HG02970 (cell line): ENCODE measurements around the gene SYNE1.

Experiments used
- ATAC-seq: cut with Tn5 transposase; IDR thresholded peaks from one replicate; pipeline ENCODE4 v1.9.1; 2021; ENCODE audit warnings: mild to moderate bottlenecking, moderate library complexity, moderate number of reproducible peaks; ENCODE audit not compliant: unreplicated experiment, low FRiP score

Gene SYNE1

DNA sequence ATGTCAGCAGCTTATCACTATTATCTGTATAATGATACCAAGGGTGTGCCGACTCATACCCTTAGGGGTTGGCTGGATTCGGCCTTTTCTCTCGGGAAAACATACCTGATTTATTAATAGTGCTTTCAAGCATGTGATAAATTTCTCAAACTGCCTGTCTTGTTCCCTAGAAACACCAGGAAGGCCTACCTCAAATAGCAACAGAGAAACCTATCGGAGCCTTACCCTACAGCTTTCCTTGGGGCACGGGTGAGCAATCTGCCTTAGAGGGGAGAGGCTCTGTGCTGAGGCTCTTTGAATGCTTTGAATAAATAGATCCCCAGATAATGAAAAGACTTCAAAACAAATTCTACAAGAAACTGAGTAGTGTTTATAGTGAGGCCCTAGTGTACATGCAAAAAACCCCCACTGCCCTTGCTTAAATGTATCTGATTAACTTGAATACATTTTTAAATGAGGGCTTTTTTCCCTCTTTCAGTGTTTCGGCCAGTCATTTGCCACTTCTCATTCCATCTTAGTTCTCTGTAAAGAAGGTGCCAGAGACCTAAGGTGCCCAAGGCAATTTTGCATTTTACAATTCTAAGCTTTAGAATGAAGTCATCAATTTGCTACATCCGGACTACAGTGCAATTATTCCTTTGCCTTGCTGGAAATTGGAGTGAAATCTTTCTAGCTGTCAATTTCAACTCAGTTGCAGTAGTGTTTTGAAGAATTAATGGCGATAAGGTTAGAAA lies 509.6 kb downstream of the SYNE1 start:
- no peak for ATAC-seq

DNA sequence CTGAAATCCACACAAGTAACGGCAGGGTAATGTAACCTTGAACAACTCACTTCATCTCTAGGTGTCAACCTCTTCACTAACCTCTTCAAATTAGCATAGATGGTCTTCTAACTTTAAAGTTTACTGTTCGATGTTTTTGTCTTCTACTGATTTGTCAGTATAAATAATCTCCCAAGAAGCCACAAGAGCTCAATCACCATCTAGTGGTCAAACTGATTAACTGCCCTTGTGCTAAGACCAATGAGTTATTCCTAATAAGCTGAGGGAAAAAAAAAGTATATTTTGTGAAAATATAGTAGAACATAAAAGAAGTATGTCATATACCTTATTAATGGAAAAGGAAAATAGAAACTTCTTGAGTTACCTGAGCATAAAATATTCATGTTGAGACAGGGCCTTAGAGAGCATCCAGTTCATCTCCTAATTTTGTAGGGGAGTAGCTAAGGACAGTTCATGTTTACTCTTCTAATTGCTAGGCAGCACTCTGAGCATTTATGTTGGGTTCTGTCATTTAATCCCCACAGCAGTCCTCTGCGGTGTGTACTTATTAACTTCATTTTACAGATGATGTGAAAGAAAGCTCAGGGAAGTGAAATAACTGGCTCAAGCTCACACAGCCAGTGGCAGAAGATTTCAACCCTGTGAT lies 512.6 kb downstream of the SYNE1 start:
- no peak for ATAC-seq

DNA sequence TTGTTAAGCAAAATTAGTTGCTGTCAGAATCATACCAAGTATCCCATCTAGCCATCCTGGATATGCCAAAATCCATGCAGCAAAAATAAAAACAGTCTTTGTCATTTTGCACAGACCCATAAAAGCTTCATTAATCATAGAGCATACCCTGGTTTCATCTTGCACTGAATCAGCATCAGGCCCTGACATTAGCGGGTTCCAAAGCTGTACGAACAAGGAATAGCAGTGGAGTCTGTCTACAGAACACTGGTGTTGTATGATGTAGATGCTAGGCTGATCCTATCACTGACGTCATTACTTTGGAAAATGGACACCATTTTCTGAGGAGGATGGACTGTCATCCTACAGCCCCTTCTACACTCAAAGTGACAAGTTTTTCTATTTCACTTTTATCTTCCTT lies 514.1 kb downstream of the SYNE1 start:
- ATAC-seq: no peak

DNA sequence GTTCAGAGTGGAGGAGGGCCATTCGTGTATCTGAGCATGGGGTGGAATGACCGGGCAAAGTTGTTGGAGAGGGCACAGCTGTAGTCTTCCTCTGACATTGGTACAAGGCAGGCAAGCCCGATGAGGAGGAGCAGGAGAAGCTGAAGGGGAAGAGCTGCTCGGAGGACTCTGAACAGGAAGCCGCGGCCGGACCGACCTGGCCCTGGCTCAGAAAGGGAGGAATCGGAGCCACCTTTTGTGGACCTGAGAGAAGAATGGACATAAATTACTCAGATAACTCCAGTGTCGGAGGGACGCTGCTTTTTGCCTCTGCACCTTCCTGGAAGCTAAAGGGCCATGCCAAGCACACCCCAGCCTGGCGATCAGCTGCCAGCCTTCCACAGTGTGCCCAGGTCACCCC lies 514.7 kb downstream of the SYNE1 start:
- no peak for ATAC-seq

DNA sequence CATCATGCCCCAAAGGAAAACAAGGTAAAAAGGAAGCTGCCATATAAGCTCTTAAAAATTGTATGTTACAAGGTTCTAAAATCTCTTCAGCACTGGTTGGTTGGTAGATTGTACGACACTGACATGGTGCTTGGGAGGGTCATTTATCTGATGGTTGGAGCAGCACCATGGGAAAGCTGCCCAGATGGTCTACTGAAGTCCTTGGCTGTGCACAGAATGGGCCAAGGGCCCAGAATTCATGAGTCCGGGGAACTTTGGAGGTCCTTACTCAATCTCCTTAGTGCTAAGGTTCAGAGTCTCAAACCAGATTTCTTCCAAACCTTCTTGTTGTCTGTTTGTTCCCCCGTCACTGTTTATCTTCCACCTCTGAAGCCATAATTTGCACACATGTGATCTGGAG lies 515.3 kb downstream of the SYNE1 start:
- no peak for ATAC-seq

DNA sequence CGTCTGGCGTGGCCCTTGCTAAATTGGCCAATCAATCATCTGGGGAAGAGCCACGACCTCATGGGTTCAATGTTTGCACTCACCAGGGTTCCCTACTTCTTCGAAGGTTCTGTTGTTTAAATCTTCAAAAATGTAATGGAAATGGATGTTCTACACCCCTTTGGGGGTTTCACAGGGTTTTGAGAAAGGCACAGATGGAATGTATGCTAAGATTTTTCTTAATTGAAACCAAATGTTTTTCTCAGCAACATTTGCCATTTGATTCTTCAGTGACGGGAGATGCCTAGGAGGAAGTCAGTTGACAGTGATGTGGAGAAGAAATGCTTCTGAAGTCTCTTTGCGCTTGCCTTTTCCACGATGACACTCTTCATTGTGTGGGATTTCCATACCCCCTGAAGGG lies 517.3 kb downstream of the SYNE1 start:
- no peak for ATAC-seq

DNA sequence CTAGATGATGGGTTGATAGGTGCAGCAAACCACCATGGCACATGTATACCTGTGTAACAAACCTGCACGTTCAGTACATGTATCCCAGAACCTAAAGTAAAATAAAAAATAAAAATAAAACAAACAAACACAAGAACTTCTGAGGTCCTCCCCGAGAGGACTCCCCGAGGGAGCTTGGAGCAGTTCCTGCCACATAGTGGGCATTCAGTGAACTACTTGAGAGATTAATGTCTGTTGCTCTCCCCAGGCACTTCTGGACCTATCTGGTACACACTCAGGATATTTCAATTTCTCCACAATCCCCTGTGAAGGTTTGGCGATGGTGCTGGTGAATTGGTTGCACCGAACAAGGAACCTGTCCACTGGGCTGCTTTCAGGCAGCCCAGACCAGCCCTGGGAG lies 518.5 kb downstream of the SYNE1 start:
- ATAC-seq: no peak

DNA sequence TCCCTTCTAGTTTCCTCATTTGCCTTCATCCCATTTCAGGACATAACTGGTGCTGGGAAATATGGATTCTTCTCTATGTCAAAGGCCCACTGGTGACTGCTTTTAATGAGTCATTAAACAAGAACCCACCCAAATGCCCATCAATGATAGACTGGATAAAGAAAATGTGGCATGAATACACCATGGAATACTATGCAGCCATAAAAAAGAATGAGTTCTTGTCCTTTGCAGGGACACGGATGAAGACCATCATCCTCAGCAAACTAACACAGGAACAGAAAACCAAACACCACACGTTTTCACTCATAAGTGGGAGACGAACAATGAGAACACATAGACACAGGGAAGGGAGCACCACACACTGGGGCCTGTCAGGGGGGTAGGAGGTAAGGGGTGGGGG lies 518.9 kb downstream of the SYNE1 start:
- no peak for ATAC-seq

DNA sequence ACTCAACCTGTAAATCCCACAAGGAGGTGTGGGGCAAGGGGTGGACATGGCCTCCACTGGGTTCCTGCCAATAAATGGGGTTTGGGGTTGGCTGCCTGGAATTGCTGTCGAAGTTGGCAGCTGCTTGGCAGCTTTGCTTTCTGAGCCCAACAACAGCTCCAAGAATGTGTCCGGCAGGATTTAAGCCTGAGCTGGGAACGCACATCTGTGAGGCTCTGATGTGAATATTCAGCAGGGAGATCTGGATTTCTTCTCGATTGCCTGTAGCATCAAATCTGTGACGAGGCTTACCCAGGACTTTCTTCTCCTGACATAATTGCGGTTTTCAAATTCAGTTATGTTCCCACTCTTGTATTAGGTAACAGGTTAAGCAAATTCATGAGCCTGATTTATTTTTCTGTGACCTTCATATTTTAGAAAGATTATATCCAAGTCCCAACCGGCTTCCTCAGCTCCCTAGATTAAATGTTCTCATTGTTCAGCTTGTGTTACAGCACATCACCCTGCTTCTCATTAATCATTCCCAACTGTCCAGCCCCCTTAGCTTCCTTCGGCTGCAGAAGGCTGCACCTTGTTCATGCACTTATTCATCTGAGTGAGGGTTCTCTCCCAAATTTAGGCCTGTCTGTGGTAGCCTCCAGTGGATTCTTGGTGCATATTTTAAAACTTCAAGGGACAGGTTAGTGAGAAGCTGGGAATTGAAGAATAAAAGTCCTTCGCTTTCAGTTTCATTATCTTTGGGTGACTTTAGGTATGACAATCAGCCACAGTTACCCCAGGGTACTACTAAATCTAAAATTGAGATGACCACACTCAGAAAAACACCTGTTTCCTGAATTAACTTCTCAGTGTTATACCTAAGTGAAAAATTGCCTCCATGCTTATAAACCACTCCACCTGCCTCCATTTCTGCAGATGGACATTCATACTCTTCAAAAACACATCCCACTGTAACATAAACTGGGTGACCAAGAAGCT lies 519.7 kb downstream of the SYNE1 start:
- no peak for ATAC-seq

DNA sequence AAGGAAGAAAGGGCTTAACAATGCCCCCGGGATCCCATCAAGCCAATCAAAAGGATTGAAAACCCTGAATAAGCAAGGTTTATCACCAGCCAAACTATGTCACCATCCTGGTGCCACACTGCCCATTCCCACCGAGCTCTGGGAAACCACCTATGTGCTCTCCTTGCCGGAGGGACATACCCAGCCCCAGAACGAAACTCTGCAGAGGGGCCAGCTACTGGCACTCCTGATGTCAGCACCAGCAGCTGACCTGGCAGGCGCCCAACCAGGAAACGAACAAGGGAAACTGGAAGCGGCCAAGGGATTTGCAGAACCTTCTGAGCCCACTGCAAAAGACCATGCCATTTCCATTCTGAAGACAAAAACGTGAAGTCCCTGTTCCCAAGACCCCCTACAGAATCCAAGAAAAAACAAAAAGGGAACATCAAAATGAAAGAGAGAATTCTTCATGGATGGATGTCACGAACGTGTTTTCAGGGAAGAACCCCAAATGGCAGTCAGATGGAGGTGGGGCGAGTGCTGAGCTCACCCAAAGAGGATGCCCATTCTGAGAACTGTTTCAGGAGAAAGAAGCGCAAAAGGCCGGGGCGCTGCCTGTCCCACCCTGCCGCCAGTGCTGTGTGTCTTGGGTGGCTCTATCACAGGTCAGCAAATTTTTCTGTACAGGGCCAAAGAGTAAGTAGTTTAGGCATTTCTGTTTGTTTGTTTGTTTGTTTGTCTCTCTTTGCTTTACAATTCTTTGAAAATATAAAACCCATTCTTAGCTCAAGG lies 524.5 kb downstream of the SYNE1 start:
- no peak for ATAC-seq

DNA sequence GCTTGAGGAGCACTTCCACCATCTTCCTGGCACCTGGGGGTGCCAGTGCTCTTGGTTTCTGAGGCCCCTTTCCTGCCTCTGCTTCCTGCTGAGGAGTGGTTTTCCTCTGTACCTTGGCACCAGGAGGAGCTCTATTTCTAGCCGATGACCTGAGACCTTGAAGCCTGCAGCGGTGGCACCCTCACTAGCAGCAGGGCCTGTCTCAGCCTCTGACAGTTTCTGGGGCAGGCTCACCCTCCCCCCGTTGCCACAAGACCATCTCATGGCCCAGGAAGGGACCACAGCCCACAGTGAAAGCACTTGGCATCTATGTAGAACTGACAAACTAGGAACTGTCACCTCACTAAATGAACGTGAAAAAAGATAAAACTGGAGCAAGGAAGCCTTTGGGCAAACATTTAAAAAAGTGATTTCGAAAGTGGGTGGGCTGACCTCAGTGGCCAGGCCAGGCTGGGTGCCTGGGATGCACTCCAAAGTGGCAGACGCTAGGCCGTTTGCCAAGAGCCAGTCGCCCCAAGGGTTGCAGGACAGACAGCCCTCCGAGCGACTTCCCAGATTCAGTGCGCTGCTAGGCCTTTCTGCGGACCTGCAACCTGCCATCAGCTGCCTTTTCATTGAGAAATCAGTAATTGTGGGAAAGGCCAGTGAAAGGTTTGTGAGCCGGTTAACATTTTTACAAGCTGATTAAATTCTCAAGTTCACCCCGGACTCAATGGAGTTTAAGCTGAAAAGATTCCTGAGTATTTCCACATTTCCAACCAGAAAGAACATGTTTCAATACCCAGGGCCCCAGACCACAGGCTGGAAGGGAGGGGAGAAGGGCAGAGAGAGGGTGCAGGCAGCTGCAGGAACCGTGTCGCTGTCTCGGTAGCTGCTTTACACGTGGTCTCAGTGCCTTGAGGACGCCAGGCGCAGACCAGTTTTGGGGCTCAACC lies 526.0 kb downstream of the SYNE1 start:
- no peak for ATAC-seq

DNA sequence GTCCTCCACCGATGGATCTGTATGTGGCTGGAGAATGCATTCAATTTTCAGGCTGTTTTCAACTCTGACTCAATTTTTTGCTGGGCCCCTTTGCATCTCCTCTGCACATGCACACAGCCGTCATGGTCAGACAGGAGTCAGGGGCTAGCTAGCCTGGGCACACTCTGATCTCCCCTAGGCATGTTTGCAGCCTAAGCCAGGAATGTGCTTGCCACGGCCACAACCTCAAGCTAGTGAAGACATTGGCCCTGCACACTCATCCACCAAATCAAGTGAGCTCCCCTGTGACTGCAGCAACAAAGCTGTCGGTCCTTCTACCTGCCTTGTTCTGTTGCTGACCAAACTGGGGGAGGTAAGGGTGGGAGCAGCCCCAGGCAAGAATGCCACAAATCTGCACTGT lies 529.2 kb downstream of the SYNE1 start:
- ATAC-seq: no peak

DNA sequence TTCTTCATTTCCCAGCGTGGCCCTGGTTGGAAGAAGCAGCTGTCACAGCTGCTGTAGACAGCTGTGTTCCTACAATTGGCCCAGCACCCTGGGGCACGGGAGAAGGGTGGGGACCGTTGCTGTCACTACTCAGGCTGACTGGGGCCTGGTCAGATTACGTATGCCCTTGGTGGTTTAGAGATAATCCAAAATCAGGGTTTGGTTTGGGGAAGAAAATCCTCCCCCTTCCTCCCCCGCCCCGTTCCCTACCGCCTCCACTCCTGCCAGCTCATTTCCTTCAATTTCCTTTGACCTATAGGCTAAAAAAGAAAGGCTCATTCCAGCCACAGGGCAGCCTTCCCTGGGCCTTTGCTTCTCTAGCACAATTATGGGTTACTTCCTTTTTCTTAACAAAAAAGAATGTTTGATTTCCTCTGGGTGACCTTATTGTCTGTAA lies 537.0 kb downstream of the SYNE1 start:
- no peak for ATAC-seq

DNA sequence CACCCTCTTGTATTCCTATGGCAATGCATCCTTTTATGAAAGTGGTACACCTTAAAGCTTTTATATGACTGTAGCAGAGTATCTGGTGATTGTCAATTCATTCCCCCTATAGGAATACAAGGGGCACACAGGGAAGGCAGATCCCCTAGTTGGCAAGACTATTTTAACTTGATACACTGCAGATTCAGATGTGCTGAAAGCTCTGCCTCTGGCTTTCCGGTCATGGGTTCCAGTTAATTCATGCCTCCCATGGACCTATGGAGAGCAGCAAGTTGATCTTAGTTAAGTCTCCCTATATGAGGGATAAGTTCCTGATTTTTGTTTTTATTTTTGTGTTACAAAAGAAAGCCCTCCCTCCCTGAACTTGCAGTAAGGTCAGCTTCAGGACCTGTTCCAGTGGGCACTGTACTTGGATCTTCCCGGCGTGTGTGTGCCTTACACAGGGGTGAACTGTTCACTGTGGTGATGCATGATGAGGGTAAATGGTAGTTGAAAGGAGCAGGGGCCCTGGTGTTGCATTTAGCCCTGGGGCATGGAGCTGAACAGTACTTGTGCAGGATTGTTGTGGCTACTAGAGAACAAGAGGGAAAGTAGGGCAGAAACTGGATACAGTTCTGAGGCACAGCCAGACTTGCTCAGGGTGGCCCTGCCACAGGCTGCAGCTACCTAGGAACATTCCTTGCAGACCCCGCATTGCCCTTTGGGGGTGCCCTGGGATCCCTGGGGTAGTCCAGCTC lies 537.5 kb downstream of the SYNE1 start:
- no peak for ATAC-seq

DNA sequence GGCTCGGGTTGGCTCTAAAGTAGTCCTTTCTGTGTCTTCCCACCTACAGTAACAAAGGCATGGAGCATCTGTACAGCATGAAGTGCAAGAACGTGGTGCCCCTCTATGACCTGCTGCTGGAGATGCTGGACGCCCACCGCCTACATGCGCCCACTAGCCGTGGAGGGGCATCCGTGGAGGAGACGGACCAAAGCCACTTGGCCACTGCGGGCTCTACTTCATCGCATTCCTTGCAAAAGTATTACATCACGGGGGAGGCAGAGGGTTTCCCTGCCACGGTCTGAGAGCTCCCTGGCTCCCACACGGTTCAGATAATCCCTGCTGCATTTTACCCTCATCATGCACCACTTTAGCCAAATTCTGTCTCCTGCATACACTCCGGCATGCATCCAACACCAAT lies 538.5 kb downstream of the SYNE1 start:
- no peak for ATAC-seq

DNA sequence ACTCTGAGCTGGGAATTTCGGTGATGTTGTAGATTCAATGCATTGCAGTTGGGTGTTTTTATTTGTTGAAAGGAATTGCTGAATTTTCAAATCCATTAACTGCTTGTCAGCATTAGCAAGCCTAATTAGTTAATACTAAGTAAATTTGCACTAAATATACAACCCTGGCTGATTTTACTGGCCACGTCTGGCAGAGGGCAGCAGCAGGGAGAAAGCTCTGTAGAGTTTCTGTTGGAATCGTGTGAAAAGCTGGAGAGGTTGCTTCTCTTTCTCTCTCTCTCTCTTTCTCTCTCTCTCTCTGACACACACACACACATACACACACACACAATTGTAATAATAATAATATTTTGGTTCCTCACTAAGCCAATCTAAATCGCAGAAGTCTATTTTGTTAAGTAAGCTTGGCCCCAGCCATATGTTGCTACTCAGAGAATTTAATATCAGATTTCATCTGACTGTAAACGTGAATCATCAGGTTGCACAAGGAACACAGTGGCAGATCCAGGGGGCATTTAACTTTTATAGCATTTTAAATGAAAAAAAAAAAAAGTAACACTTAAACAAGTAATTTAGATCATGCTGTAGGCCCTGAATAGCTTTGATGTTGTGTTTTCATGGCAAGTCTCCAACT lies 540.2 kb downstream of the SYNE1 start:
- ATAC-seq: no peak

DNA sequence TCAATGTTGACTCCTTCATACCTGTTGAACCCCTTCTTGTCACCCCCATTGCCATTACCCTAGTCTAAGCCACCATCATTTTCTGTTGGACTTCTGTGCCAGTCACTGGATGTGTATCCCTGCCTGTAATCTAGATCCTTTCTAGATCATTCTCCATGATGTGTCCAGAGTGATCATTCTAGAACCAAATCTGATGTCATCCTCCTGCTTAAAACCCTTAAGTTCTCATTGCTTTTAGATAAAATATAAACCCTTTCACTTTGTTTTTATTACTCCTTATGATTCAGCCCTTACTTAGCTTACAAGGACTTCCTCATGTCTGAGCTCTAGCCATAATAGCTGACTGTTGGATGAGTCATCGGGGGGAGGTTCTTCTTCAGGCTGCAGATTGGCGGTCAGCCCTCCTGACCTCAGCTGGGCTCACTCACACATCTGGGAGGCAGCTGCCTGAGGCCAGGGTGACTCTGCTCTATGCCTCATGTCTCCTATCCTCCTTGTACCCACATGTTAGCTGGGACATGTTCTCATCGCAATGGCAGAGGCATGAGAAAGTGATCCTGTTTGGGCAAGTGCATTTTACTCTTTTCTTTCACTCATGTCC lies 542.1 kb downstream of the SYNE1 start:
- ATAC-seq: no peak

DNA sequence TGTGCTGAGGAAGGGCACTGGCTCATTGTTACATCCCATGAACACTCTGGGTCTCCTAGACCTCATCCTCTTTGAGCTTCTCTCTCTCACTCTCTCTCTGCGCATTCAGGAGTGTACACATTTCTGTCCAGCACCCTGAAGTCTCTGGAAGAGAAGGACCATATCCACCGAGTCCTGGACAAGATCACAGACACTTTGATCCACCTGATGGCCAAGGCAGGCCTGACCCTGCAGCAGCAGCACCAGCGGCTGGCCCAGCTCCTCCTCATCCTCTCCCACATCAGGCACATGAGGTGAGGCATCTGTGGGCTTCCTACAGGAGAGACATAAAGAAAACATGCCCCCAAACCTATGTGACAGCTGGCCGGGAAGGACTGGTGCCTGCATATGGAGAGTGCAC lies 542.9 kb downstream of the SYNE1 start:
- ATAC-seq: no peak
